Calu3 (cell line): Measurements from ENCODE around the gene CTNND1. TPM values are rescaled to one million over a fixed set of nuclear protein-coding genes. Genes with fewer than 3 reads are reported as not detected.
"Not testable (repeated sequence)": the region's sequence is repeated elsewhere in the genome, so short reads cannot be mapped to it uniquely, and the experiment has no call there.

Source experiments
- BruUV-seq: library from RNA; stranded (reverse); fragments of 400-500 nt; replicated peaks from 2 replicates; lab custom pipeline; 2021; lab: Mats Ljungman, UMichigan
- CTCF ChIA-PET: fragments of 300-600 bp; sonication (Branson Sonifier 250); formaldehyde crosslinking; loops from one replicate; lab custom pipeline; 2022; ENCODE audit warnings: antibody characterized with exemption; lab: Charles Lee
- DNase-seq: peaks from one replicate; pipeline ENCODE4 v3.0.0; 2022
- H3K27ac Mint-ChIP-seq: one replicate; pipeline ENCODE4 v1.8.0; 2022; ENCODE audit warnings: mixed read lengths; ENCODE audit not compliant: unreplicated experiment
- H3K27me3 Mint-ChIP-seq: one replicate; pipeline ENCODE4 v1.8.0; 2022; ENCODE audit warnings: mixed read lengths; ENCODE audit not compliant: unreplicated experiment
- H3K36me3 Mint-ChIP-seq: one replicate; pipeline ENCODE4 v1.8.0; 2022; ENCODE audit warnings: mild to moderate bottlenecking, moderate library complexity, mixed read lengths; ENCODE audit not compliant: insufficient read depth, unreplicated experiment
- H3K4me1 Mint-ChIP-seq: one replicate; pipeline ENCODE4 v1.8.0; 2022; ENCODE audit warnings: mild to moderate bottlenecking, low read depth, mixed read lengths; ENCODE audit not compliant: unreplicated experiment
- H3K4me3 Mint-ChIP-seq: one replicate; pipeline ENCODE4 v1.8.0; 2022; ENCODE audit warnings: mild to moderate bottlenecking, low read depth, moderate library complexity, mixed read lengths; ENCODE audit not compliant: unreplicated experiment
- H3K9me3 Mint-ChIP-seq: one replicate; pipeline ENCODE4 v1.8.0; 2022; ENCODE audit warnings: low read depth, mixed read lengths; ENCODE audit not compliant: unreplicated experiment
- CTCF ChIP-seq: fragments of 200-600 bp; IDR thresholded peaks from one replicate; pipeline ENCODE4 v1.8.0; 2022; ENCODE audit warnings: antibody characterized with exemption; ENCODE audit not compliant: unreplicated experiment
- intact Hi-C: fragments of 100-400 bp; cut with micrococcal nuclease; formaldehyde crosslinking; loops from one replicate; pipeline ENCODE4 v1.10.0; 2022; ENCODE audit not compliant: unreplicated experiment
- total RNA-seq: library from RNA; stranded (reverse); gene quantifications from 2 replicates; pipeline ENCODE4 v1.2.3, GENCODE V29; 2022

The CTNND1 gene
- total RNA-seq, 1 experiment from 2014 or later = 323 TPM

GRCh38 chr11:57818812-57819211 lies 57.2 kb downstream of the CTNND1 start:
- DNase-seq = no peak
- Mint-ChIP-seq H3K27ac (peak overlapping the region; percentile 40), H3K4me1 (peaks cover 6% of the 10 kb centered on the region), H3K27me3 (no peaks in the 10 kb centered on the region), H3K4me3 (no peak overlapping the region), H3K9me3 (no peaks in the 10 kb centered on the region), H3K36me3 (peaks cover 92% of the 10 kb centered on the region)
- TF ChIP-seq CTCF = no peak
- intact Hi-C loops = loop anchor here (5.0 kb wide), 1 partner anchor 693 kb away; no protein-coding TSS in a partner anchor
- BruUV-seq = no TSS peak
- CTCF ChIA-PET = interaction anchor here (1.8 kb wide), 1 partner anchor 468 kb away, joined by 5 read pairs; no protein-coding TSS in a partner anchor

GRCh38 chr11:57819252-57819979 lies 57.8 kb downstream of the CTNND1 start:
- Mint-ChIP-seq H3K4me1 (peaks cover 6% of the 10 kb centered on the region), H3K27ac (peak overlapping the region; percentile 50), H3K9me3 (no peaks in the 10 kb centered on the region), H3K36me3 (peaks cover 92% of the 10 kb centered on the region), H3K4me3 (no peak overlapping the region), H3K27me3 (no peaks in the 10 kb centered on the region)
- BruUV-seq = no TSS peak
- no peak for DNase-seq
- intact Hi-C loops = loop anchor here (5.0 kb wide), 1 partner anchor 693 kb away; no protein-coding TSS in a partner anchor
- no peak for TF ChIP-seq CTCF
- CTCF ChIA-PET = interaction anchor here (1.8 kb wide), 1 partner anchor 467 kb away, joined by 5 read pairs; no protein-coding TSS in a partner anchor

- Mint-ChIP-seq H3K27ac (peak overlapping the region; percentile 20), H3K4me3 (no peak overlapping the region), H3K9me3 (peaks cover 2% of the 10 kb centered on the region), H3K36me3 (peaks cover 59% of the 10 kb centered on the region), H3K27me3 (no peaks in the 10 kb centered on the region), H3K4me1 (no peaks in the 10 kb centered on the region)
- DNase-seq = no peak
- CTCF ChIA-PET = no interaction called here
- TF ChIP-seq CTCF = no peak
- intact Hi-C loops = loop anchor here (5.0 kb wide), 1 partner anchor 463 kb away; no protein-coding TSS in a partner anchor
- no TSS peak for BruUV-seq
These were observed 62.3 kb downstream of the CTNND1 start for GRCh38 chr11:57823859-57824258.

- CTCF ChIA-PET = no interaction called here
- Mint-ChIP-seq H3K4me1 (no peaks in the 10 kb centered on the region), H3K36me3 (peaks cover 5% of the 10 kb centered on the region), H3K27me3 (no peaks in the 10 kb centered on the region), H3K27ac (no peak overlapping the region), H3K4me3 (no peak overlapping the region), H3K9me3 (no peaks in the 10 kb centered on the region)
- intact Hi-C loops = no loop called here
- no peak for TF ChIP-seq CTCF
- BruUV-seq = no TSS peak
- no peak for DNase-seq
These were observed 73.2 kb downstream of the CTNND1 start for GRCh38 chr11:57834852-57835251.

- H3K4me3 Mint-ChIP-seq, H3K27me3 Mint-ChIP-seq, H3K4me1 Mint-ChIP-seq, CTCF ChIA-PET, DNase-seq, BruUV-seq, H3K27ac Mint-ChIP-seq, H3K36me3 Mint-ChIP-seq, H3K9me3 Mint-ChIP-seq, intact Hi-C loops: not testable (repeated sequence)
These were observed 77.0 kb downstream of the CTNND1 start for GRCh38 chr11:57838609-57839008.
